HEK293 (cell line): ENCODE measurements around the gene DNAH6.

Source experiments
- CTCF ChIA-PET: fragments of 350-600 bp; formaldehyde crosslinking; extraction: SDS; loops from one replicate; lab custom pipeline; 2021; ENCODE audit warnings: antibody characterized with exemption; lab: Yijun Ruan, JAX
- POLR2A ChIA-PET: fragments of 300-600 bp; formaldehyde crosslinking; extraction: SDS; loops from one replicate; lab custom pipeline; 2020; ENCODE audit warnings: antibody characterized with exemption, inconsistent platforms; lab: Yijun Ruan, JAX
- H3K27ac ChIP-seq: fragments of 200-500 bp; sonication (Bioruptor generic); 2 replicates; pipeline ENCODE4 v1.5.1; 2014; ENCODE audit warnings: low read depth, low read length, control low read depth, inconsistent platforms; ENCODE audit errors: extremely low read depth
- H3K36me3 ChIP-seq, 2 experiments: fragments of 200-500 bp in 1 of 2; sonication (Bioruptor generic) in 1 of 2; 1 replicate in 1 of 2; 2 replicates in 1 of 2; pipeline ENCODE4 v1.5.1; 2014 to 2017; ENCODE audit warnings: inconsistent platforms in 2 of 2, low read length in 2 of 2; ENCODE audit not compliant: control insufficient read depth in 2 of 2, insufficient read depth in 1 of 2
- H3K4me1 ChIP-seq: fragments of 200-500 bp; sonication (Bioruptor generic); 2 replicates; pipeline ENCODE4 v1.5.1; 2014; ENCODE audit warnings: mild to moderate bottlenecking, low read length, inconsistent platforms; ENCODE audit not compliant: control insufficient read depth, insufficient read depth
- H3K4me3 ChIP-seq: 2 replicates; pipeline ENCODE4 v1.5.1; 2011; ENCODE audit warnings: low read depth, mild to moderate bottlenecking, control low read depth, low read length, moderate library complexity
- H3K9me3 ChIP-seq: fragments of 200-500 bp; sonication (Bioruptor generic); 2 replicates; pipeline ENCODE4 v1.5.1; 2014; ENCODE audit warnings: low read depth, low read length, inconsistent platforms; ENCODE audit not compliant: control insufficient read depth, insufficient read depth
- HOXD13 ChIP-seq: sonication (generic); formaldehyde crosslinking; IDR thresholded peaks from 2 replicates; pipeline ENCODE4 v1.8.0; 2022; ENCODE audit warnings: missing genetic modification reagents, borderline replicate concordance
- KLF9 ChIP-seq: fragments of 450-650 bp; formaldehyde crosslinking; IDR thresholded peaks from 2 replicates; pipeline ENCODE4 v1.5.1; 2016; ENCODE audit warnings: missing biosample characterization, missing genetic modification characterization, low read depth
- MZF1 ChIP-seq: fragments of 450-650 bp; formaldehyde crosslinking; IDR thresholded peaks from 2 replicates; pipeline ENCODE4 v1.5.1; 2017; ENCODE audit warnings: missing biosample characterization, missing genetic modification characterization, borderline replicate concordance
- RBAK ChIP-seq: fragments of 450-650 bp; formaldehyde crosslinking; IDR thresholded peaks from 2 replicates; pipeline ENCODE4 v1.5.1; 2016; ENCODE audit warnings: missing biosample characterization, missing genetic modification characterization
- SCRT2 ChIP-seq: fragments of 450-650 bp; formaldehyde crosslinking; IDR thresholded peaks from 2 replicates; pipeline ENCODE4 v1.5.1; 2016; ENCODE audit warnings: missing biosample characterization, missing genetic modification characterization
- SETDB1 ChIP-seq: IDR thresholded peaks from one replicate; pipeline ENCODE4 v1.6.1; 2017; ENCODE audit warnings: mild to moderate bottlenecking, low read length, moderate library complexity, mixed read lengths; ENCODE audit not compliant: insufficient read length
- SP3 ChIP-seq: fragments of 450-650 bp; formaldehyde crosslinking; IDR thresholded peaks from 2 replicates; pipeline ENCODE4 v1.5.1; 2016; ENCODE audit warnings: missing biosample characterization, missing genetic modification characterization
- ZBTB48 ChIP-seq: fragments of 450-650 bp; formaldehyde crosslinking; IDR thresholded peaks from 2 replicates; pipeline ENCODE4 v1.5.1; 2016; ENCODE audit warnings: missing biosample characterization, missing genetic modification characterization
- ZNF133 ChIP-seq: fragments of 450-650 bp; formaldehyde crosslinking; IDR thresholded peaks from 2 replicates; pipeline ENCODE4 v1.5.1; 2016; ENCODE audit warnings: missing biosample characterization, missing genetic modification characterization
- ZNF184 ChIP-seq: fragments of 450-650 bp; IDR thresholded peaks from 2 replicates; pipeline ENCODE4 v1.5.1; 2018; ENCODE audit warnings: missing biosample characterization, mild to moderate bottlenecking, missing genetic modification characterization
- ZNF19 ChIP-seq: fragments of 450-650 bp; formaldehyde crosslinking; IDR thresholded peaks from 2 replicates; pipeline ENCODE4; 2016; ENCODE audit warnings: missing biosample characterization, missing genetic modification characterization, low read depth
- ZNF302 ChIP-seq: fragments of 450-650 bp; formaldehyde crosslinking; IDR thresholded peaks from 2 replicates; pipeline ENCODE4 v1.5.1; 2016; ENCODE audit warnings: missing biosample characterization, missing genetic modification characterization, low read depth
- ZNF335 ChIP-seq: fragments of 450-650 bp; formaldehyde crosslinking; conservative IDR thresholded peaks from 2 replicates; pipeline ENCODE4 v1.5.1; 2016; ENCODE audit warnings: missing biosample characterization, missing genetic modification characterization
- ZNF585B ChIP-seq: fragments of 450-650 bp; formaldehyde crosslinking; IDR thresholded peaks from 2 replicates; pipeline ENCODE4 v1.5.1; 2016; ENCODE audit warnings: missing biosample characterization, missing genetic modification characterization
- TF ChIP-seq, protein P1 (sequence below): fragments of 450-650 bp; formaldehyde crosslinking; IDR thresholded peaks from 2 replicates; pipeline ENCODE4 v1.5.1; 2016; ENCODE audit warnings: missing biosample characterization, missing genetic modification characterization
- TF ChIP-seq, protein P2 (sequence below): fragments of 450-650 bp; formaldehyde crosslinking; IDR thresholded peaks from 2 replicates; pipeline ENCODE4 v1.5.1; 2016; ENCODE audit warnings: missing biosample characterization, missing genetic modification characterization, borderline replicate concordance

The DNAH6 gene

DNA sequence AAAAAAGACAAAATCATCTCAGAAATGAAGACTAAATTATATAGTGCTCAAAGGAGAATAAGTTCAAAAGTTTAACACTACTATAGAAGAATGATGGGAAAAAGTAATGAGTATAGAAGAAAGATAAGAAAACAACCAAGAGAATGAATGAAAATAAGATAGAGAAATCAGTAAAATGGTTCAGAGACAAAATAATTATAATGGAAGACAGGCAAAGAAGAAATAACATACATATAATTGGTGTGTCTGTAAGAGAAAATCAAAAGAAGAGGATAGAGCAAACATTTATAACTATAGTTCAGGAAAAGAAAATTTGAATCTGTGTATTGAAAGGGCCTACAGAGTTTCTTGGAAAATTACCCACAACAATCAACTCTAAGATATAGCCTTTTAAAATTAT is 43.5 kb downstream of the DNAH6 start:
- no peaks in the 10 kb centered on the region for H3K9me3 ChIP-seq
- peak; percentile 53 for TF ChIP-seq SETDB1
- no peak for TF ChIP-seq ZNF184 (tag by site-specific recombination)
- TF ChIP-seq ZNF133 (tag by site-specific recombination) = peak; percentile 97
- peak; percentile 59 for TF ChIP-seq ZNF585B
- no peak overlapping the region for H3K4me3 ChIP-seq
- H3K4me1 ChIP-seq = no peaks in the 10 kb centered on the region
- CTCF ChIA-PET = no interaction called here
- H3K27ac ChIP-seq = no peak overlapping the region
- no peaks in the 10 kb centered on the region for H3K36me3 ChIP-seq
- POLR2A ChIA-PET = no interaction called here

DNA sequence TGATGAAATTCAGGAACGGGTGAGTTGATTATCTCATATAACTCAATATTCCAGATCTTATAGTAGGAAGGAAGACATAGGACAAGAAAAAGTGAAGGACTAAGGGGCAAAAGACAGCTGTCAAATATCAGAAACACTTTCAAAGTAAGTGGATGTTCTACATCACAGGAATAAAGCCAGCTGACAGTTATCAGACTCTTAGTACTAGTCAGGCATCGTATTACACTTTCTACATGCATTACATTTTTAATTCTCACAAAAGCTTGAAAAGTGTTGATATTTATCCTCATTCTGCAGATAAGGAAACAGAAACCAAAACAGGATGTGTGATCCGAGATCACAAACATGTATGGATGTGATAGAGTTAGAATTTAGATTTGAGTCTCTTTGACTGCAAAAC is 63.4 kb downstream of the DNAH6 start:
- H3K9me3 ChIP-seq = no peaks in the 10 kb centered on the region
- no peaks in the 10 kb centered on the region for H3K36me3 ChIP-seq
- CTCF ChIA-PET = no interaction called here
- H3K4me1 ChIP-seq = no peaks in the 10 kb centered on the region
- H3K4me3 ChIP-seq = no peak overlapping the region
- POLR2A ChIA-PET = no interaction called here
- no peak overlapping the region for H3K27ac ChIP-seq
- TF ChIP-seq SCRT2 = no peak
- no peak for TF ChIP-seq MZF1
- TF ChIP-seq, protein P1, sequence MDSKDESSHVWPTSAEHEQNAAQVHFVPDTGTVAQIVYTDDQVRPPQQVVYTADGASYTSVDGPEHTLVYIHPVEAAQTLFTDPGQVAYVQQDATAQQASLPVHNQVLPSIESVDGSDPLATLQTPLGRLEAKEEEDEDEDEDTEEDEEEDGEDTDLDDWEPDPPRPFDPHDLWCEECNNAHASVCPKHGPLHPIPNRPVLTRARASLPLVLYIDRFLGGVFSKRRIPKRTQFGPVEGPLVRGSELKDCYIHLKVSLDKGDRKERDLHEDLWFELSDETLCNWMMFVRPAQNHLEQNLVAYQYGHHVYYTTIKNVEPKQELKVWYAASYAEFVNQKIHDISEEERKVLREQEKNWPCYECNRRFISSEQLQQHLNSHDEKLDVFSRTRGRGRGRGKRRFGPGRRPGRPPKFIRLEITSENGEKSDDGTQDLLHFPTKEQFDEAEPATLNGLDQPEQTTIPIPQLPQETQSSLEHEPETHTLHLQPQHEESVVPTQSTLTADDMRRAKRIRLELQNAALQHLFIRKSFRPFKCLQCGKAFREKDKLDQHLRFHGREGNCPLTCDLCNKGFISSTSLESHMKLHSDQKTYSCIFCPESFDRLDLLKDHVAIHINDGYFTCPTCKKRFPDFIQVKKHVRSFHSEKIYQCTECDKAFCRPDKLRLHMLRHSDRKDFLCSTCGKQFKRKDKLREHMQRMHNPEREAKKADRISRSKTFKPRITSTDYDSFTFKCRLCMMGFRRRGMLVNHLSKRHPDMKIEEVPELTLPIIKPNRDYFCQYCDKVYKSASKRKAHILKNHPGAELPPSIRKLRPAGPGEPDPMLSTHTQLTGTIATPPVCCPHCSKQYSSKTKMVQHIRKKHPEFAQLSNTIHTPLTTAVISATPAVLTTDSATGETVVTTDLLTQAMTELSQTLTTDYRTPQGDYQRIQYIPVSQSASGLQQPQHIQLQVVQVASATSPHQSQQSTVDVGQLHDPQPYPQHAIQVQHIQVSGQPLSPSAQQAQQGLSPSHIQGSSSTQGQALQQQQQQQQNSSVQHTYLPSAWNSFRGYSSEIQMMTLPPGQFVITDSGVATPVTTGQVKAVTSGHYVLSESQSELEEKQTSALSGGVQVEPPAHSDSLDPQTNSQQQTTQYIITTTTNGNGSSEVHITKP (tag by site-specific recombination) = no peak
- no peak for TF ChIP-seq SP3 (tag by site-specific recombination)
- no peak for TF ChIP-seq ZNF19
- no peak for TF ChIP-seq KLF9 (tag by site-specific recombination)
- TF ChIP-seq ZNF335 (tag by site-specific recombination) = no peak
- no peak for TF ChIP-seq ZBTB48 (tag by site-specific recombination)
- TF ChIP-seq, all 188 proteins: peak for 0

DNA sequence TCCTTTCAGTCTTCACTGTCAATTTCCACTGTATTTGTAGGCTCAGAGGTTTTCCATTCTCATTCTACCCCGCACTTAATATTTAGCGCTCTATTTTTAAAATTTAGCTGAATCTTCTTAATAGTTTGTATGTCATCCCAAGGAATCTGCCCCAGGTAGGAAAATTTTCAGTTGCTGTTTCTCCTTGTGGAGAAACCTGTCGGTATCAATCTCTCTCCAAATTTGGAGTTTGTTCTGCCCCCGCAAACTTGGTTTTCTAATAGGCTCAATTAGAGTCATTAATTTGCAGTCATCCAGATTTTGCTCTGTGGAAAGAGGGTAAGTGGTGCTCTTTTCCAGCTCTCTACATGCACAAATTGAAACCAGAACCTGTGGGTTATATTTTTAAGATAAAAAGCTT is 87.6 kb downstream of the DNAH6 start:
- no peaks in the 10 kb centered on the region for H3K9me3 ChIP-seq
- no peaks in the 10 kb centered on the region for H3K4me1 ChIP-seq
- no peak overlapping the region for H3K27ac ChIP-seq
- TF ChIP-seq, protein P2, sequence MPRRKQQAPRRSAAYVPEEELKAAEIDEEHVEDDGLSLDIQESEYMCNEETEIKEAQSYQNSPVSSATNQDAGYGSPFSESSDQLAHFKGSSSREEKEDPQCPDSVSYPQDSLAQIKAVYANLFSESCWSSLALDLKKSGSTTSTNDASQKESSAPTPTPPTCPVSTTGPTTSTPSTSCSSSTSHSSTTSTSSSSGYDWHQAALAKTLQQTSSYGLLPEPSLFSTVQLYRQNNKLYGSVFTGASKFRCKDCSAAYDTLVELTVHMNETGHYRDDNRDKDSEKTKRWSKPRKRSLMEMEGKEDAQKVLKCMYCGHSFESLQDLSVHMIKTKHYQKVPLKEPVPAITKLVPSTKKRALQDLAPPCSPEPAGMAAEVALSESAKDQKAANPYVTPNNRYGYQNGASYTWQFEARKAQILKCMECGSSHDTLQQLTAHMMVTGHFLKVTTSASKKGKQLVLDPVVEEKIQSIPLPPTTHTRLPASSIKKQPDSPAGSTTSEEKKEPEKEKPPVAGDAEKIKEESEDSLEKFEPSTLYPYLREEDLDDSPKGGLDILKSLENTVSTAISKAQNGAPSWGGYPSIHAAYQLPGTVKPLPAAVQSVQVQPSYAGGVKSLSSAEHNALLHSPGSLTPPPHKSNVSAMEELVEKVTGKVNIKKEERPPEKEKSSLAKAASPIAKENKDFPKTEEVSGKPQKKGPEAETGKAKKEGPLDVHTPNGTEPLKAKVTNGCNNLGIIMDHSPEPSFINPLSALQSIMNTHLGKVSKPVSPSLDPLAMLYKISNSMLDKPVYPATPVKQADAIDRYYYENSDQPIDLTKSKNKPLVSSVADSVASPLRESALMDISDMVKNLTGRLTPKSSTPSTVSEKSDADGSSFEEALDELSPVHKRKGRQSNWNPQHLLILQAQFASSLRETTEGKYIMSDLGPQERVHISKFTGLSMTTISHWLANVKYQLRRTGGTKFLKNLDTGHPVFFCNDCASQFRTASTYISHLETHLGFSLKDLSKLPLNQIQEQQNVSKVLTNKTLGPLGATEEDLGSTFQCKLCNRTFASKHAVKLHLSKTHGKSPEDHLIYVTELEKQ (tag by site-specific recombination) = no peak
- no peak for TF ChIP-seq RBAK (tag by site-specific recombination)
- TF ChIP-seq HOXD13 = no peak
- no peak for TF ChIP-seq ZNF302 (tag by site-specific recombination)
- H3K4me3 ChIP-seq = no peak overlapping the region
- H3K36me3 ChIP-seq = no peaks in the 10 kb centered on the region
- POLR2A ChIA-PET = no interaction called here
- CTCF ChIA-PET = interaction anchor here (0.7 kb wide), 1 partner anchor 20 kb away, joined by 3 read pairs; no protein-coding TSS in a partner anchor
